ENCODE data around the gene HFM1. TPM values are rescaled to one million over a fixed set of nuclear protein-coding genes. Genes with fewer than 3 reads are reported as not detected.

The HFM1 gene
- total RNA-seq, 1 donor from 2014 or later, result 0.35 TPM

GRCh38 chr1:91335603-91336002 lies 69.0 kb downstream of the HFM1 start:
- H3K9me3 Mint-ChIP-seq (ENCODE audit: unreplicated experiment), result peaks cover 5% of the 10 kb centered on the region
- no peak for DNase-seq (ENCODE audit: extremely low spot score, unreplicated experiment)
- no peak for TF ChIP-seq CTCF (IDR thresholded peaks at IDR 0.05)
- H3K4me3 Mint-ChIP-seq (ENCODE audit: unreplicated experiment), result no peak overlapping the region
- peaks cover 2% of the 10 kb centered on the region for H3K27me3 Mint-ChIP-seq (ENCODE audit: unreplicated experiment)
- H3K4me1 Mint-ChIP-seq (ENCODE audit: unreplicated experiment), result no peaks in the 10 kb centered on the region
- H3K36me3 Mint-ChIP-seq (ENCODE audit: unreplicated experiment), result no peaks in the 10 kb centered on the region
- no peak overlapping the region for H3K27ac Mint-ChIP-seq (ENCODE audit: unreplicated experiment)

- DNase-seq (ENCODE audit: extremely low spot score, unreplicated experiment), result no peak
- no peak overlapping the region for H3K4me3 Mint-ChIP-seq (ENCODE audit: unreplicated experiment)
- no peaks in the 10 kb centered on the region for H3K4me1 Mint-ChIP-seq (ENCODE audit: unreplicated experiment)
- peaks cover 5% of the 10 kb centered on the region for H3K9me3 Mint-ChIP-seq (ENCODE audit: unreplicated experiment)
- no peak overlapping the region for H3K27ac Mint-ChIP-seq (ENCODE audit: unreplicated experiment)
- no peaks in the 10 kb centered on the region for H3K36me3 Mint-ChIP-seq (ENCODE audit: unreplicated experiment)
- H3K27me3 Mint-ChIP-seq (ENCODE audit: unreplicated experiment), result peaks cover 2% of the 10 kb centered on the region
- no peak for TF ChIP-seq CTCF (IDR thresholded peaks at IDR 0.05)
Observed at GRCh38 chr1:91334856-91335255, 69.8 kb downstream of the HFM1 start.

- H3K36me3 Mint-ChIP-seq (ENCODE audit: unreplicated experiment), result no peaks in the 10 kb centered on the region
- H3K27ac Mint-ChIP-seq (ENCODE audit: unreplicated experiment), result no peak overlapping the region
- TF ChIP-seq CTCF (IDR thresholded peaks at IDR 0.05), result no peak
- H3K4me1 Mint-ChIP-seq (ENCODE audit: unreplicated experiment), result no peaks in the 10 kb centered on the region
- no peaks in the 10 kb centered on the region for H3K9me3 Mint-ChIP-seq (ENCODE audit: unreplicated experiment)
- no peak for DNase-seq (ENCODE audit: extremely low spot score, unreplicated experiment)
- no peaks in the 10 kb centered on the region for H3K27me3 Mint-ChIP-seq (ENCODE audit: unreplicated experiment)
- H3K4me3 Mint-ChIP-seq (ENCODE audit: unreplicated experiment), result no peak overlapping the region
Observed at GRCh38 chr1:91325456-91325855, 79.2 kb downstream of the HFM1 start.

DNA sequence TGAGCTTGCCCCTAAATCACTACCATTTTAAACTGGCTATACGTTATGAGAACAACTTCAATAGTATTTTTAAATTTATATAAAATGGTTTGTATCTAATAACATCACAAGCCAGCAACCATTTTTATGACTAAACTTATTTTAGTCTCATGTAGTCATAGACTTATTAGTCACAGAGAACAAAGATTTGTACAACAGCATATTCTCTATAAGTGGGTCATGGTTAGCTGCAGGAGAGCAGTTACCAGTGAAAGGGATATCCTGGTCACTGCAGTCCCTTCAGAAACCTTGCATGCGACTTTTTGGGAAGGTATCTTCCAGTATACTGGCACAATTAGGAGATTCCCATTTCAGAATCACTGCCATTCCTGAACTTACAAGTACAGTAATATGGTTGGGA lies 90.0 kb downstream of the HFM1 start:
- Mint-ChIP-seq H3K36me3 (ENCODE audit: unreplicated experiment) (no peaks in the 10 kb centered on the region), H3K4me3 (ENCODE audit: unreplicated experiment) (no peak overlapping the region), H3K4me1 (ENCODE audit: unreplicated experiment) (no peaks in the 10 kb centered on the region), H3K27ac (ENCODE audit: unreplicated experiment) (no peak overlapping the region), H3K27me3 (ENCODE audit: unreplicated experiment) (no peaks in the 10 kb centered on the region), H3K9me3 (ENCODE audit: unreplicated experiment) (no peaks in the 10 kb centered on the region)
- no peak for TF ChIP-seq CTCF (IDR thresholded peaks at IDR 0.05)
- no peak for DNase-seq (ENCODE audit: extremely low spot score, unreplicated experiment)

DNA sequence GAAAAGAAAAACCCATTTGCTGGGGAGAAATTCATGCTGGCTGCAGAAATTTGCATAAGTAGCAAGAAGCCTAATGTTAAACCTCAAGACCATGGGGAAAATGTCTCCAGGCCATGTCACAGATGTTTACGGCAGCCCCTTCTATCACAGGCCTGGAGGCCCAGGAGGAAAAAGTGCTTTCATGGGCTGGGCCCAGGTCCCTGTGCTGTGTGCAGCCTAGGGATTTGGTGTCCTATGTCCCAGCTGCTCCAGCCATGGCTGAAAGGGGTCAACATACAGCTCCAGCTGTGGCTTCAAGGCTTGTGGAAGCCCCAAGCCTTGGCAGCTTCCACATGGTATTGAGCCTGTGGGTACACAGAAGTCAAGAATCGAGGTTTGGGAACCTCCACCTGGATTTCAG lies 93.0 kb downstream of the HFM1 start:
- H3K9me3 Mint-ChIP-seq (ENCODE audit: unreplicated experiment), result peaks cover 8% of the 10 kb centered on the region
- no peaks in the 10 kb centered on the region for H3K27me3 Mint-ChIP-seq (ENCODE audit: unreplicated experiment)
- no peaks in the 10 kb centered on the region for H3K36me3 Mint-ChIP-seq (ENCODE audit: unreplicated experiment)
- TF ChIP-seq CTCF (IDR thresholded peaks at IDR 0.05), result no peak
- no peak overlapping the region for H3K4me3 Mint-ChIP-seq (ENCODE audit: unreplicated experiment)
- no peak overlapping the region for H3K27ac Mint-ChIP-seq (ENCODE audit: unreplicated experiment)
- DNase-seq (ENCODE audit: extremely low spot score, unreplicated experiment), result no peak
- no peaks in the 10 kb centered on the region for H3K4me1 Mint-ChIP-seq (ENCODE audit: unreplicated experiment)

Data from osteocyte (in vitro differentiated cells).